Measurements from ENCODE around the gene H1-8.
"Not testable (repeated sequence)": the region's sequence is repeated elsewhere in the genome, so short reads cannot be mapped to it uniquely, and the experiment has no call there.

The H1-8 gene

GRCh38 chr3:129543156-129543790, at the start of gene H1-8:
Gene H1-8, plus strand, starts transcription at chr3:129543175. Its CDS starts 44 bp downstream, at chr3:129543219.
- TF ChIP-seq, protein P1, sequence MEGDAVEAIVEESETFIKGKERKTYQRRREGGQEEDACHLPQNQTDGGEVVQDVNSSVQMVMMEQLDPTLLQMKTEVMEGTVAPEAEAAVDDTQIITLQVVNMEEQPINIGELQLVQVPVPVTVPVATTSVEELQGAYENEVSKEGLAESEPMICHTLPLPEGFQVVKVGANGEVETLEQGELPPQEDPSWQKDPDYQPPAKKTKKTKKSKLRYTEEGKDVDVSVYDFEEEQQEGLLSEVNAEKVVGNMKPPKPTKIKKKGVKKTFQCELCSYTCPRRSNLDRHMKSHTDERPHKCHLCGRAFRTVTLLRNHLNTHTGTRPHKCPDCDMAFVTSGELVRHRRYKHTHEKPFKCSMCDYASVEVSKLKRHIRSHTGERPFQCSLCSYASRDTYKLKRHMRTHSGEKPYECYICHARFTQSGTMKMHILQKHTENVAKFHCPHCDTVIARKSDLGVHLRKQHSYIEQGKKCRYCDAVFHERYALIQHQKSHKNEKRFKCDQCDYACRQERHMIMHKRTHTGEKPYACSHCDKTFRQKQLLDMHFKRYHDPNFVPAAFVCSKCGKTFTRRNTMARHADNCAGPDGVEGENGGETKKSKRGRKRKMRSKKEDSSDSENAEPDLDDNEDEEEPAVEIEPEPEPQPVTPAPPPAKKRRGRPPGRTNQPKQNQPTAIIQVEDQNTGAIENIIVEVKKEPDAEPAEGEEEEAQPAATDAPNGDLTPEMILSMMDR (IDR thresholded peaks at IDR 0.05): no peak
- no peaks in the 10 kb centered on the region for H3K36me3 Mint-ChIP-seq (ENCODE audit: low read depth)
- H3K27ac Mint-ChIP-seq: no peak within 1 kb of the TSS
- DNase-seq: no peak
- H3K4me3 Mint-ChIP-seq: no peak within 1 kb of the TSS
- H3K9me3 Mint-ChIP-seq: no peaks in the 10 kb centered on the region
- H3K4me1 Mint-ChIP-seq: peaks cover 34% of the 10 kb centered on the region
- peaks cover 9% of the 10 kb centered on the region for H3K27me3 Mint-ChIP-seq (ENCODE audit: low read depth, poor library complexity)

DNA sequence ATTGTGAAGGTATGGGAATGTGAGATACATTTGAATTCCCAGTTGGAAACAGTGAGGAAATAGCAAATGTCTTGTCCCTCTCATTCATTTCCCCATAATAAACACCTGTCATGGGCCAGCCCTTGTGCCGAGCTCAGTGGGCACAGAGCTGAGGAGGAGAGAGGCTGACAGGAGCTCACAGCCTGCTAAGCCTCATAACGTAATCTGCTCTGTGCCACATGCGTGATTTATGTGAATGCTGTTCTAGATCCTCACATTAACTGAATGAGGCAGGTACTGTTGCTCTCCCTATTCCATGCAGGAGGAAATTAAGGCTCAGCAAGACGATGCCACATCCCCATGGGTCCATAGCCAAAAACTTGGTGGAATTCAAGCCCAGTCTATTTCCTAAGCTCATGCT, 49.8 kb upstream of the H1-8 start:
- no peak for DNase-seq
- Mint-ChIP-seq H3K4me3 (no peak overlapping the region), H3K27ac (no peak overlapping the region), H3K9me3 (no peaks in the 10 kb centered on the region), H3K4me1 (peaks cover 32% of the 10 kb centered on the region), H3K27me3 (ENCODE audit: low read depth, poor library complexity) (no peaks in the 10 kb centered on the region), H3K36me3 (ENCODE audit: low read depth) (peaks cover 39% of the 10 kb centered on the region)
- TF ChIP-seq, protein P1 (IDR thresholded peaks at IDR 0.05): no peak

DNA sequence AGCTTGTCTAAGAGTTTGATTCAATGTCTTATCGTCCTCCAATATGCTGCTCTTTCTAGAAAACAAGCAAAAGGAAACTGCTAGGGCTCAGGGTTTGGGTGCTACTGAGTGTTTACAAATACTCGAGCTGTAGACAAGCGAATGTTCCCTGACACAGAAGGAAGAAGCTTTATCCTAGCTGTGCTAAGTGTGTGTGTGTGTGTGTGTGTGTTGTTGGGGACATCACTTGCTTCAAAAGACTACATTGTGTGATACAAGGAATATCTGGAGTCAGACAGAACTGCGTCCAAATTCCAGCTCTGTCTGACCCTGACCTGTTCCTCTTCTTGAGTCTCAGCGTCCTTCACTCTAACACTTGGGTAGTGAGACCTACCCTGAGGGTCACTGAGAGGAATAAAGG, 48.5 kb upstream of the H1-8 start:
- H3K27me3 Mint-ChIP-seq (ENCODE audit: low read depth, poor library complexity); DNase-seq; H3K4me3 Mint-ChIP-seq; H3K27ac Mint-ChIP-seq; H3K9me3 Mint-ChIP-seq: not testable (repeated sequence)
- H3K4me1 Mint-ChIP-seq: peaks cover 37% of the 10 kb centered on the region
- peaks cover 34% of the 10 kb centered on the region for H3K36me3 Mint-ChIP-seq (ENCODE audit: low read depth)

GRCh38 chr3:129495006-129495639, 47.9 kb upstream of the H1-8 start:
- not testable (repeated sequence) for H3K4me3 Mint-ChIP-seq; H3K27me3 Mint-ChIP-seq (ENCODE audit: low read depth, poor library complexity); DNase-seq; H3K27ac Mint-ChIP-seq; H3K9me3 Mint-ChIP-seq
- peaks cover 36% of the 10 kb centered on the region for H3K4me1 Mint-ChIP-seq
- H3K36me3 Mint-ChIP-seq (ENCODE audit: low read depth): peaks cover 39% of the 10 kb centered on the region

DNA sequence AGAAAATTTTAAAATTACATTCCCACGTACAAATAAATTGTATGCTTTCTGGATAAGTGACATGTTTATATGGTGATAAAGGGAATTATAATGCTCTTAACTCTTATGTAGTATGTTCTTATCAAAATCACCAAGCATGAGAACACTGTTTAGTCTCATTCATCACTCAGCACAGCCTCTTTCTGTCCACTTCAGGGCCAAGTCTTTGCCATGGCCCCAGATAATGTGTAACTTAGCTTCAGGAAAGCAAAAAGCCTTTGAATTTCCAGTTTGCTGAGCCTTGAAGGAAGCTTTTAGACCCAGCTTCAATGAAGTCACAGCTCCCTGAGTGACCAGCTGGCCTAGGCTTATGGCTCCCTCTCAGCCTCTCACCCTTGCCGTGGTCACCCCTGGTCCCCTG, 45.1 kb upstream of the H1-8 start:
- DNase-seq; H3K9me3 Mint-ChIP-seq; H3K4me3 Mint-ChIP-seq; H3K27me3 Mint-ChIP-seq (ENCODE audit: low read depth, poor library complexity); H3K27ac Mint-ChIP-seq: not testable (repeated sequence)
- Mint-ChIP-seq H3K4me1 (peaks cover 42% of the 10 kb centered on the region), H3K36me3 (ENCODE audit: low read depth) (peaks cover 40% of the 10 kb centered on the region)

- not testable (repeated sequence) for H3K9me3 Mint-ChIP-seq; H3K27me3 Mint-ChIP-seq (ENCODE audit: low read depth, poor library complexity); H3K4me3 Mint-ChIP-seq; H3K27ac Mint-ChIP-seq; DNase-seq
- Mint-ChIP-seq H3K4me1 (peaks cover 42% of the 10 kb centered on the region), H3K36me3 (ENCODE audit: low read depth) (peaks cover 35% of the 10 kb centered on the region)
These were observed 44.1 kb upstream of the H1-8 start for GRCh38 chr3:129498603-129499488.

DNA sequence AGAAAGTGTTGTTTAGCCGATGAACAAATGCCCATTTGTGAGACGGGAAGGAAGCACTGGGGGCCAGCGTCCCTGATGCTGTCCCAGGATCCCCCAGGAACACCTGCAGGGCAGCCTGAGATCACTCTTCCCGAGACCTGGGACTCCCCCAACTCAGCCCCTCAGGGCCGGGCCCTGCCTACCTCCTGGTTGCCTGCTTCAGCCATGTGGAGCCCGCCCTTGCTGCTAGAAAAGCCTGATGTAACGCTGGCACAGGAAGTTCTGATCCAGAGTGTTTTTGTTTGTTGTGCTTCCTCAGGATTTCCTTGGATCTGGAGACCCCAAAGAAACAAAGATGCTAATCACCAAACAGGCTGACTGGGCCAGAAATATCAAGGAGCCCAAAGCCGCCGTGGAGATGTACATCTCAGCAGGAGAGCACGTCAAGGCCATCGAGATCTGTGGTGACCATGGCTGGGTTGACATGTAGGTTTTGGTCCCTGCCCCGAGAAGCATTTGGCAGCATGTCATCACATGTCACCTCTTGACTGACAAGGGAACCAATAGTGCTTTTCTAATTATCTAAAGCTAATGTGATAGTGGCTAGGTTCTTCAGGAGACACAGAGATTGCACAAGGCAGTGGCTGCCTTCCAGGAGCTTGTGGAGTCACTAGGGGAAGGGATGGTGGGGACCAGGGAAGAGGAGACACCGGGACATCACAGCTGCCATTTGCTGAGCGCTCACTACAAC, 43.2 kb upstream of the H1-8 start:
- Mint-ChIP-seq H3K4me1 (peaks cover 35% of the 10 kb centered on the region), H3K36me3 (ENCODE audit: low read depth) (peaks cover 32% of the 10 kb centered on the region)
- not testable (repeated sequence) for H3K4me3 Mint-ChIP-seq; H3K27me3 Mint-ChIP-seq (ENCODE audit: low read depth, poor library complexity); H3K27ac Mint-ChIP-seq; DNase-seq; H3K9me3 Mint-ChIP-seq

DNA sequence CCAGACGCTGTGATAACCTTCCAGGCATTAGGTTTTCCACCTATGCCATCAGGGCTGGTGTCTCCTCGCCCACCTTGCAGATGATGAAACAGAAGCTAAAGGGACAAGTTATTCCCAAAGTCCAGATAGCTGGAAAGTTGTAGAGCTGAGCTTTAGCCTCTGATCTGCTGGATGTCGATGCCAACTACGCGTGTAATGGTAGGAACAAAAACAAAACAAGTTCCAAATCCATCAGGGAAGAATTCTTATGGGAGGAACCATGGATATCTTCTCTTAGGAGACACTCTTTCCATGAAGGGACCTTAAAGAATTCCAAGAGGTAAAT, 42.7 kb upstream of the H1-8 start:
- TF ChIP-seq, protein P1 (IDR thresholded peaks at IDR 0.05): no peak
- H3K4me1 Mint-ChIP-seq: peaks cover 32% of the 10 kb centered on the region
- DNase-seq: no peak
- H3K36me3 Mint-ChIP-seq (ENCODE audit: low read depth): peaks cover 35% of the 10 kb centered on the region
- no peak overlapping the region for H3K4me3 Mint-ChIP-seq
- H3K27ac Mint-ChIP-seq: no peak overlapping the region
- H3K27me3 Mint-ChIP-seq (ENCODE audit: low read depth, poor library complexity): no peaks in the 10 kb centered on the region
- H3K9me3 Mint-ChIP-seq: no peaks in the 10 kb centered on the region
